ENCODE results near the gene SNAI1.
"Not testable (repeated sequence)": the region's sequence is repeated elsewhere in the genome, so short reads cannot be mapped to it uniquely, and the experiment has no call there.

GRCh38 chr20:50000548-50001222, 17.9 kb downstream of the SNAI1 start:
- not testable (repeated sequence) for TF ChIP-seq CTCF, POLR2A (IDR thresholded peaks at IDR 0.05)
